ENCODE measurements around the gene CFAP57.

- TF ChIP-seq CTCF (IDR thresholded peaks at IDR 0.05): no peak
- no peak for TF ChIP-seq POLR2A (IDR thresholded peaks at IDR 0.05)
Measured at GRCh38 chr1:43253173-43253572, 81.0 kb downstream of the CFAP57 start.

Data from transverse colon (tissue), 3 donors.